PC-3 (cell line): ENCODE data around the gene KIAA2012. TPM values are rescaled to one million over a fixed set of nuclear protein-coding genes. Genes with fewer than 3 reads are reported as not detected.

ENCODE experiments used
- ATAC-seq: fragments of 200-7000 bp; cut with Tn5 transposase; 2 replicates; pipeline ENCODE4 v1.9.1; 2020; ENCODE audit warnings: mild to moderate bottlenecking, moderate library complexity
- BruUV-seq: library from RNA; stranded (reverse); fragments of 400-500 nt; replicated peaks from 2 replicates; lab custom pipeline; 2021; lab: Mats Ljungman, UMichigan
- CTCF ChIA-PET: fragments of 300-600 bp; sonication (Branson Sonifier 250); formaldehyde crosslinking; loops from one replicate; lab custom pipeline; 2022; ENCODE audit warnings: antibody characterized with exemption; lab: Charles Lee
- POLR2A ChIA-PET: fragments of 300-600 bp; sonication (Branson Sonifier 250); formaldehyde crosslinking; loops from one replicate; lab custom pipeline; 2022; ENCODE audit warnings: antibody characterized with exemption; ENCODE audit not compliant: unreplicated experiment; lab: Charles Lee
- DNase-seq: peaks from one replicate; pipeline ENCODE4 v3.0.0-alpha.2; 2015
- H2AFZ ChIP-seq: fragments of 300-600 bp; sonication (generic); 2 replicates; pipeline ENCODE4 v1.6.0; 2016; ENCODE audit warnings: antibody characterized with exemption, low read length
- H3F3A ChIP-seq: fragments of 300-600 bp; sonication (generic); one replicate; pipeline ENCODE4 v1.6.0; 2017; ENCODE audit warnings: antibody characterized with exemption, low read length, control low read depth, mild to moderate bottlenecking; ENCODE audit not compliant: unreplicated experiment
- H3K27ac ChIP-seq: fragments of 300-600 bp; sonication (generic); 2 replicates; pipeline ENCODE4 v1.5.1; 2016; ENCODE audit warnings: mild to moderate bottlenecking, low read length
- H3K27me3 ChIP-seq: fragments of 300-600 bp; sonication (generic); 2 replicates; pipeline ENCODE4 v1.6.1; 2016; ENCODE audit warnings: low read length, mixed read lengths
- H3K36me3 ChIP-seq: fragments of 300-600 bp; sonication (generic); 2 replicates; pipeline ENCODE4 v1.6.1; 2016; ENCODE audit warnings: low read depth, mixed run types, low read length, mixed read lengths
- H3K4me1 ChIP-seq: fragments of 300-600 bp; sonication (generic); 2 replicates; pipeline ENCODE4 v1.5.1; 2016; ENCODE audit warnings: low read length; ENCODE audit not compliant: insufficient read depth
- H3K4me2 ChIP-seq: fragments of 300-600 bp; sonication (generic); 2 replicates; pipeline ENCODE4 v1.6.0; 2016; ENCODE audit warnings: low read length
- H3K4me3 ChIP-seq: fragments of 300-600 bp; sonication (generic); 2 replicates; pipeline ENCODE4 v1.5.1; 2016; ENCODE audit warnings: mild to moderate bottlenecking, low read length, mixed read lengths
- H3K79me2 ChIP-seq: fragments of 300-600 bp; sonication (generic); 2 replicates; pipeline ENCODE4 v1.6.1; 2017; ENCODE audit warnings: low read length, mixed read lengths
- H3K9ac ChIP-seq: fragments of 300-600 bp; sonication (generic); 2 replicates; pipeline ENCODE4 v1.6.0; 2016; ENCODE audit warnings: mild to moderate bottlenecking, low read length
- H3K9me2 ChIP-seq: fragments of 300-600 bp; sonication (generic); replicated peaks from 2 replicates; pipeline ENCODE4 v1.6.1; 2016; ENCODE audit warnings: mixed run types, low read length, mixed read lengths
- H3K9me3 ChIP-seq: fragments of 300-600 bp; sonication (generic); 2 replicates; pipeline ENCODE4 v1.6.1; 2016; ENCODE audit warnings: low read length, mixed read lengths
- H4K20me1 ChIP-seq: fragments of 300-600 bp; sonication (generic); 2 replicates; pipeline ENCODE4 v1.6.1; 2016; ENCODE audit warnings: low read length, mixed read lengths
- EZH2 ChIP-seq: fragments of 300-600 bp; sonication (generic); IDR thresholded peaks from one replicate; pipeline ENCODE4 v1.6.1; 2017; ENCODE audit warnings: antibody characterized with exemption, mild to moderate bottlenecking, low read length; ENCODE audit not compliant: unreplicated experiment
- EZH2phosphoT487 ChIP-seq: fragments of 300-600 bp; sonication (generic); IDR thresholded peaks from 2 replicates; pipeline ENCODE4 v1.6.1; 2018; ENCODE audit warnings: mild to moderate bottlenecking, antibody characterized with exemption, low read length, borderline replicate concordance
- intact Hi-C: fragments of 100-400 bp; cut with micrococcal nuclease; formaldehyde crosslinking; loops from 2 replicates; pipeline ENCODE4 v1.9.0; 2023
- total RNA-seq: library from RNA; depleted of rRNA; stranded (reverse); fragments of >200 nt; gene quantifications from 2 replicates; pipeline ENCODE4 v1.2.3, GENCODE V29; 2014
- TF ChIP-seq, protein P1 (sequence below): fragments of 300-600 bp; sonication (generic); conservative IDR thresholded peaks from 2 replicates; pipeline ENCODE4 v1.5.1; 2017; ENCODE audit warnings: antibody characterized with exemption, low read depth, mild to moderate bottlenecking, low read length

KIAA2012 gene
- total RNA-seq, 1 experiment from 2014 or later, result not detected

DNA sequence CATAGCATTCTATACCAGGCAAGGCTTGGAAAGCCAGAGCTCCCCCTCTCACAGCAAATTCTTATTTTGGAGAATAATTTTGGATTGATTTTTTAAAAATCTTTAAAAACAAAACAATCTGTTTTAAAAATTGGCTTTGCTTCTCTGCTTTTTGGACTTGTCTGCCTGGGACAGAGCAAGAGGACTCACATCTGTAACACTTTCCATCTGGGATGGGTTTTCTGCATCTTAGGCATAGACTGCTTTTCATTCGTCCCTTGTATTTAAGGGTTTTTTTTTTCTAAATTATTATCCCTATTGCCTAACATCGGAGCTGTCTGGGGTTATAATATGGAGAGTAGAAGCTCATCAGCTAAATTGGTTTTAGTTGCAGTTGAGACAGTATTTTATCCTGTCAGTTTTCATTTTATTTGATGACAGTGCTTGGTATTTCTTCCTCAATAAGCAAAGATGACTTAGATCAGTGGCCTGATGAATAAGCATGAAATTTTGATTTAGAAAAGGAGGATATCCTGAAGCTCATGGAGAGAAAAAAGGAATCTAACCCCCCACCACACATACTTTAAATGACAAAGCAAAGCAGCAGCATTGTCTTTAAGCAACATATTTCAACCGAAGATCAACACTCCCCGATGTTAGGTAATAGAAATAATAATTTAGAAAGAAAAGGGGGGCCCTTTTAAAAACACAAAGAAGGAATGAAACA is 41.7 kb upstream of the KIAA2012 start:
- Histone ChIP-seq H2AFZ (no peak overlapping the region), H3K9ac (no peak overlapping the region), H3K4me3 (no peak overlapping the region), H3K27me3 (0 out of 2 replicates have a peak, but pooled peaks cover 2% of the 10 kb centered on the region), H3K9me2 (no peaks in the 10 kb centered on the region), H4K20me1 (no peaks in the 10 kb centered on the region), H3K27ac (no peak overlapping the region), H3K9me3 (no peaks in the 10 kb centered on the region), H3K4me2 (no peak overlapping the region), H3K36me3 (no peaks in the 10 kb centered on the region), H3K4me1 (peaks cover 14% of the 10 kb centered on the region), H3K79me2 (no peaks in the 10 kb centered on the region), H3F3A (no peaks in the 10 kb centered on the region)
- no peak for ATAC-seq
- intact Hi-C loops, result no loop called here
- no TSS peak for BruUV-seq
- ChIA-PET POLR2A (no interaction called here), CTCF (no interaction called here)
- DNase-seq, result no peak
- TF ChIP-seq, protein P1, sequence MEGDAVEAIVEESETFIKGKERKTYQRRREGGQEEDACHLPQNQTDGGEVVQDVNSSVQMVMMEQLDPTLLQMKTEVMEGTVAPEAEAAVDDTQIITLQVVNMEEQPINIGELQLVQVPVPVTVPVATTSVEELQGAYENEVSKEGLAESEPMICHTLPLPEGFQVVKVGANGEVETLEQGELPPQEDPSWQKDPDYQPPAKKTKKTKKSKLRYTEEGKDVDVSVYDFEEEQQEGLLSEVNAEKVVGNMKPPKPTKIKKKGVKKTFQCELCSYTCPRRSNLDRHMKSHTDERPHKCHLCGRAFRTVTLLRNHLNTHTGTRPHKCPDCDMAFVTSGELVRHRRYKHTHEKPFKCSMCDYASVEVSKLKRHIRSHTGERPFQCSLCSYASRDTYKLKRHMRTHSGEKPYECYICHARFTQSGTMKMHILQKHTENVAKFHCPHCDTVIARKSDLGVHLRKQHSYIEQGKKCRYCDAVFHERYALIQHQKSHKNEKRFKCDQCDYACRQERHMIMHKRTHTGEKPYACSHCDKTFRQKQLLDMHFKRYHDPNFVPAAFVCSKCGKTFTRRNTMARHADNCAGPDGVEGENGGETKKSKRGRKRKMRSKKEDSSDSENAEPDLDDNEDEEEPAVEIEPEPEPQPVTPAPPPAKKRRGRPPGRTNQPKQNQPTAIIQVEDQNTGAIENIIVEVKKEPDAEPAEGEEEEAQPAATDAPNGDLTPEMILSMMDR, result no peak
- no peak for TF ChIP-seq EZH2
- no peak for TF ChIP-seq EZH2phosphoT487

DNA sequence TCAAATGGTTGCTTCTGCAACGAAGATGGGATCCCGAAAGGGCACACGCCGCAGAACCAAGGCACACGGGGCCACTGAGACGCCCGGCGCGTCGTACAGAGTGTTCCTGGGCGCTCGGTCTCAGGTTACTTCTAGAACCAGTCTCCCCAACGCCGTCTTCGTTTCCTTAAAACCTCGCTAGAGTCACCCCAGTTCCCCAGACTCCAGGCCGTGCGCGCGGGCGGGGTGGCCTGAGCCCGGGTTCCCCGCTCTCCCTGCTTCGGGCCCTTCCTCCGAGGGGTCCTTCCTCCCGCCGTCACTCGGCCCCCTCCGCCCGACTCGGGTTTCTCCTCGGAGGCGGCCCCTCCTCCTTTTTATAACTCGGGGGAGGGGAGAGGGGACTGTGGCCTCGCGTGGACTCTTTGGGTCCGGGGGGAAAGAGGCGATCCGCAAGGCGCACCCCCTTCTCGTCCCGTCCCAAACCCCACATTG is 40.2 kb upstream of the KIAA2012 start:
- Histone ChIP-seq H3K9ac (peak overlapping the region; percentile 63), H3K4me2 (peak overlapping the region; percentile 80), H2AFZ (peak overlapping the region; percentile 100), H4K20me1 (no peaks in the 10 kb centered on the region), H3K9me3 (no peaks in the 10 kb centered on the region), H3K27ac (no peak overlapping the region), H3F3A (no peaks in the 10 kb centered on the region), H3K36me3 (no peaks in the 10 kb centered on the region), H3K4me3 (peak overlapping the region; percentile 98), H3K9me2 (no peaks in the 10 kb centered on the region), H3K79me2 (no peaks in the 10 kb centered on the region), H3K4me1 (peaks cover 14% of the 10 kb centered on the region), H3K27me3 (no peaks in the 10 kb centered on the region)
- TSS peak; percentile 42 for BruUV-seq
- peak; percentile 26 for ATAC-seq
- POLR2A ChIA-PET, result no interaction called here
- TF ChIP-seq, protein P1, result no peak
- TF ChIP-seq EZH2phosphoT487 (no peak), EZH2 (no peak)
- DNase-seq, result peak; percentile 37
- intact Hi-C loops, result no loop called here
- CTCF ChIA-PET, result no interaction called here
